GM23248 (cell line): Measurements from ENCODE around the gene CDKAL1.

Experiments
- EZH2 ChIP-seq: fragments of 200-600 bp; sonication (generic); IDR thresholded peaks from 2 replicates; pipeline ENCODE4 v1.6.1; 2018; ENCODE audit warnings: antibody characterized with exemption, mild to moderate bottlenecking; ENCODE audit not compliant: insufficient read depth, poor library complexity, severe bottlenecking
- EZH2phosphoT487 ChIP-seq: fragments of 200-600 bp; sonication (generic); IDR thresholded peaks from 2 replicates; pipeline ENCODE4 v1.6.1; 2018; ENCODE audit warnings: antibody characterized with exemption, moderate library complexity, mild to moderate bottlenecking, low read depth; ENCODE audit not compliant: insufficient read depth

- TF ChIP-seq EZH2 = no peak
- TF ChIP-seq EZH2phosphoT487 = no peak
Observed at GRCh38 chr6:20708367-20709124, 174.3 kb downstream of the CDKAL1 start.
